Measurements from ENCODE around the gene CLASP1. TPM values are rescaled to one million over a fixed set of nuclear protein-coding genes. Genes with fewer than 3 reads are reported as not detected.
"Not testable (repeated sequence)": the region's sequence is repeated elsewhere in the genome, so short reads cannot be mapped to it uniquely, and the experiment has no call there.

Gene CLASP1
- total and polyA plus RNA-seq, 4 donors, result 7.5 to 50.0 (median 21.9) TPM

GRCh38 chr2:121298476-121298875 lies 350.8 kb downstream of the CLASP1 start:
- Histone ChIP-seq H3K4me3 (ENCODE audit: low read depth in 1 of 3, low read length in 3 of 3) (no peak overlapping the region), H3K4me1 (ENCODE audit: control insufficient read depth in 4 of 4, insufficient read depth in 4 of 4, low read length in 3 of 4) (no peaks in the 10 kb centered on the region), H3K9me3 (ENCODE audit: control insufficient read depth in 4 of 4, low read length in 3 of 4) (peaks cover 0 to 3% (median 0%) of the 10 kb centered on the region in 4 donors), H3K36me3 (ENCODE audit: control insufficient read depth in 4 of 4, insufficient read depth in 3 of 4, low read depth in 1 of 4, low read length in 3 of 4) (no peaks in the 10 kb centered on the region), H3K27ac (ENCODE audit: low read depth in 1 of 2, low read length in 2 of 2) (no peak overlapping the region), H3K9ac (ENCODE audit: low read depth in 1 of 2, low read length in 2 of 2) (no peak overlapping the region), H3K27me3 (ENCODE audit: control insufficient read depth in 4 of 4, insufficient read depth in 4 of 4, low read length in 3 of 4) (no peaks in the 10 kb centered on the region)
- no peak for DNase-seq (ENCODE audit: low spot score)
- 93% methylated on average over 12 of the region's 12 CpGs for WGBS
- TF ChIP-seq RAD21 (IDR thresholded peaks at IDR 0.05) (no peak), NR2F2 (IDR thresholded peaks at IDR 0.05) (no peak), EGR1 (IDR thresholded peaks at IDR 0.05; ENCODE audit: low read depth in 2 of 2) (no peak), HNF4G (IDR thresholded peaks at IDR 0.05) (no peak), RXRA (IDR thresholded peaks at IDR 0.05) (no peak), REST (IDR thresholded peaks at IDR 0.05) (no peak)
- TF ChIP-seq, protein P1, sequence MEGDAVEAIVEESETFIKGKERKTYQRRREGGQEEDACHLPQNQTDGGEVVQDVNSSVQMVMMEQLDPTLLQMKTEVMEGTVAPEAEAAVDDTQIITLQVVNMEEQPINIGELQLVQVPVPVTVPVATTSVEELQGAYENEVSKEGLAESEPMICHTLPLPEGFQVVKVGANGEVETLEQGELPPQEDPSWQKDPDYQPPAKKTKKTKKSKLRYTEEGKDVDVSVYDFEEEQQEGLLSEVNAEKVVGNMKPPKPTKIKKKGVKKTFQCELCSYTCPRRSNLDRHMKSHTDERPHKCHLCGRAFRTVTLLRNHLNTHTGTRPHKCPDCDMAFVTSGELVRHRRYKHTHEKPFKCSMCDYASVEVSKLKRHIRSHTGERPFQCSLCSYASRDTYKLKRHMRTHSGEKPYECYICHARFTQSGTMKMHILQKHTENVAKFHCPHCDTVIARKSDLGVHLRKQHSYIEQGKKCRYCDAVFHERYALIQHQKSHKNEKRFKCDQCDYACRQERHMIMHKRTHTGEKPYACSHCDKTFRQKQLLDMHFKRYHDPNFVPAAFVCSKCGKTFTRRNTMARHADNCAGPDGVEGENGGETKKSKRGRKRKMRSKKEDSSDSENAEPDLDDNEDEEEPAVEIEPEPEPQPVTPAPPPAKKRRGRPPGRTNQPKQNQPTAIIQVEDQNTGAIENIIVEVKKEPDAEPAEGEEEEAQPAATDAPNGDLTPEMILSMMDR (IDR thresholded peaks at IDR 0.05; ENCODE audit: low read depth, low read length, missing input control), result no peak

DNA sequence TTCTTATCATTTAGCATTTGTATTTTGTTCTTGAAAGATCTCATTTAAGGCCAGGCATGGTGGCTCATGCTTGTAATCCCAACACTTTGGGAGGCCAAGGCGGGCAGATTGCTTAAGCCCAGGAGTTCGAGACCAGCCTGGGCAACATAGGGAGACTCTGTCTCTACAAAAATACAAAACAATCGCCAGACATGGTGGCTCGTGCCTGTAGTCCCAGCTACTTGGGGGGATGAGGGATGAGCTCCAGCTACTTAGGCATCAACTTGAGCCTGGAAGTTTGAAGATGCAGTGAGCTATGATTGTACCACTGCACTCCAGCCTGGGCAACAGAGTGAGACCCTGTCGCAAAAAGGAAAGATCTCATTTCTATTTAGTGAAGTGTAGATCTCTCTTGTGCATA lies 351.4 kb downstream of the CLASP1 start:
- H3K9ac ChIP-seq (ENCODE audit: low read depth in 1 of 2, low read length in 2 of 2); H3K36me3 ChIP-seq (ENCODE audit: control insufficient read depth in 4 of 4, insufficient read depth in 3 of 4, low read depth in 1 of 4, low read length in 3 of 4); H3K4me1 ChIP-seq (ENCODE audit: control insufficient read depth in 4 of 4, insufficient read depth in 4 of 4, low read length in 3 of 4); H3K27ac ChIP-seq (ENCODE audit: low read depth in 1 of 2, low read length in 2 of 2); DNase-seq (ENCODE audit: low spot score); H3K4me3 ChIP-seq (ENCODE audit: low read depth in 1 of 3, low read length in 3 of 3); H3K27me3 ChIP-seq (ENCODE audit: control insufficient read depth in 4 of 4, insufficient read depth in 4 of 4, low read length in 3 of 4); H3K9me3 ChIP-seq (ENCODE audit: control insufficient read depth in 4 of 4, low read length in 3 of 4): not testable (repeated sequence)
- 79% methylated on average over 5 of the region's 5 CpGs for WGBS

GRCh38 chr2:121297217-121297830 lies 351.9 kb downstream of the CLASP1 start:
- no peak for DNase-seq (ENCODE audit: low spot score)
- no peaks in the 10 kb centered on the region for H3K36me3 ChIP-seq (ENCODE audit: control insufficient read depth in 4 of 4, insufficient read depth in 3 of 4, low read depth in 1 of 4, low read length in 3 of 4)
- H3K4me3 ChIP-seq (ENCODE audit: low read depth in 1 of 3, low read length in 3 of 3), result no peak overlapping the region
- H3K9me3 ChIP-seq (ENCODE audit: control insufficient read depth in 4 of 4, low read length in 3 of 4), result peaks cover 0 to 3% (median 0%) of the 10 kb centered on the region in 4 donors
- no peaks in the 10 kb centered on the region for H3K4me1 ChIP-seq (ENCODE audit: control insufficient read depth in 4 of 4, insufficient read depth in 4 of 4, low read length in 3 of 4)
- no peak overlapping the region for H3K27ac ChIP-seq (ENCODE audit: low read depth in 1 of 2, low read length in 2 of 2)
- H3K9ac ChIP-seq (ENCODE audit: low read depth in 1 of 2, low read length in 2 of 2), result no peak overlapping the region
- 52% methylated on average over 9 of the region's 9 CpGs for WGBS
- H3K27me3 ChIP-seq (ENCODE audit: control insufficient read depth in 4 of 4, insufficient read depth in 4 of 4, low read length in 3 of 4), result no peaks in the 10 kb centered on the region
- TF ChIP-seq RAD21 (IDR thresholded peaks at IDR 0.05) (peak; percentile 40 to 68), ZBTB33 (IDR thresholded peaks at IDR 0.05) (no peak), ATF3 (IDR thresholded peaks at IDR 0.05) (no peak), SP1 (IDR thresholded peaks at IDR 0.05) (no peak), GABPA (IDR thresholded peaks at IDR 0.05 in 1 of 2, conservative IDR thresholded peaks at IDR 0.05 in 1 of 2) (no peak)
- TF ChIP-seq, protein P1 (IDR thresholded peaks at IDR 0.05; ENCODE audit: low read depth, low read length, missing input control), result peak; percentile 51
